H4 (cell line): ENCODE data around the gene ELANE. TPM values are rescaled to one million over a fixed set of nuclear protein-coding genes. Genes with fewer than 3 reads are reported as not detected.
"Not testable (repeated sequence)": the region's sequence is repeated elsewhere in the genome, so short reads cannot be mapped to it uniquely, and the experiment has no call there.

Experiments
- DNase-seq: peaks from one replicate; pipeline ENCODE4 v3.0.0-alpha.2; 2015; ENCODE audit warnings: low spot score
- total RNA-seq: library from RNA; depleted of rRNA; stranded (reverse); fragments of >200 nt; shearing (Covaris generic); gene quantifications from 2 replicates; pipeline ENCODE4 v1.2.3, GENCODE V29; 2014

The ELANE gene
- total RNA-seq, 1 experiment from 2014 or later = not detected

DNA sequence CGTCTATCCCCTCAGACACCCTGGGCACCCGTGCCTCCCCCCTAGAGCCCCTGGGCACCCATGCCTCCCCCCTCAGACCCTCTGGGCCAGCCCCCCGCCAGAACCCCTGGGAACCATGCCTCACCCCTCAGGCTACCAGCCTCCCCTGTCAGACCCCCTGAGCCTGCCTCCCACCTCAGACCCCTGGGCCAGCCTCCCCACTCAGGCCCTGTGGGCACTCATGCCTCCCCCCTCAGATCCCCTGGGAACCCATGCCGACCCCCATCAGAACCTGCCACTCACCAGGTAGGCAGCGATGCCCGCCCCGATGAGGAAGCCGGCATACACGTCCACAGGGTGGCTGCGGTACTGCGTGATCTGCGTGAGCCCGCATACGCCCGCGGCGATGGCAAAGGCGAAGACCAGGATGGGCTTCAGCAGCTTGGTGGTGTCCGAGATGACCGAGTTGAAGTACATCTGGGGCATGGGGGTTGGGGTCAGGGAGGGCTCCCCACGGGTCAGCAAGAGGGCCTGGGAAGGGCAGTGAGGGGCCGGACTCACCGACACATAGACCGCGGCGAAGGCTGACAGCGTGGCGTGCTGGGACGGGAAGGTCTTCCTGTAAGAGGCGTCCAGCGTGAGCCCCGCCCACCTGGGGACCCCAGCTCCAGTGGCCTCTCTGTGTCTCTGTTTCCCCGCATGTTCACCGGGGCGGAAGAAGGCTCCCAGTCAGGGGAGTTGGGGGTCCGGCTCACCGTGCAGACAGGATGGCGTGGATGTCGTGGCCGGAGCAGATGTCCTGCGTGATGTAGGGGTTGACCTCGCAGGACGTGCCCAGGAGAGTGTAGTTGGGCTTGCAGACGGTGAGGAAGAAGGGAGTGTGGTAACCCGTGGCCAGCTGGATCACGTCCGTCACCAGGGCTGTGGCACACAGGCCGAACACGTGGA lies 37.7 kb upstream of the ELANE start:
- DNase-seq = no peak

DNA sequence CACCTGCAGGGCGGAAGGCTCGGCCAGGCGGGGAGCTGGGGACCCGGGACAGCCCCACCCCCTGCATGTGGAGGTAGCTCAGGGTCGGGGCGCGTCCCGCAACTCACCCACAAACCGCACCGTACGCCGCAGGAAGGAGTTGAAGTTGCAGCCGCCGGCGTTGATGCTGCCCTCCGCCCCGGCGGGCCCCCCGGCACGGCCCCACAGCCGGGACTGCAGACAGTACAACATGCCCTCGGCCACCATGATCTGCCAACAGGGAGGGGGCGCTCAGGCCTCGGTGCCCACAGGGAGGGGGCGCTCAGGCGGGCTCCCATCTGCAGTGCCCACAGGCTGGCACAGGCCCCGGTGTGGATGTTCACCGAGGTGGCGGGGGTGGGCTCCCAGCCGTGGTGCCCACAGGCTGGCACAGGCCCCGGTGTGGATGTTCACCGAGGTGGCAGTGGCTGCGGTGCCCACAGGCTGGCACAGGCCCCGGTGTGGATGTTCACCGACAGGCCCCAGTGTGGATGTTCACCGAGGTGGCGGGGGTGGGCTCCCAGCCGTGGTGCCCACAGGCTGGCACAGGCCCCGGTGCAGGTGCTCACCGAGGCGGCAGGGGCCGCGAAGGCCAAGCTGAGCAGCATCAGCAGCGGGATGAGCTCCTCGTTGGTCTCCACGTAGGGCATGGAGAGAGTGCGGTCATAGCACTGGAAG lies 36.9 kb upstream of the ELANE start:
- DNase-seq = no peak

- DNase-seq = no peak
Measured at GRCh38 chr19:815775-816499, 36.2 kb upstream of the ELANE start.

DNA sequence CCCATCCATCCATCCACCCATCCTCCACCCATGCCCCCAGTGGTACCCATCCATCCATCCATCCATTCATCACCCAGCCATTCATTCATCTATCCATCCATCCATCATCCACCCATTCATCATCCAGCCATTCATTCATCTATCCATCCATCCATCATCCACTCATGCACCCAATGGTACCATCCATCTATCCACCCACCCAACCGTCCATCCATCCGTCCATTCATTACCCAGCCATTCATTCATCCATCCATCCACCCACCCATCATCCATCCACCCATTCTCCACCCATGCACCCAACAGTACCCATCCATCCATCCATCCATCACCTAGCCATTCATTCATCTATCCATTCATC lies 35.6 kb upstream of the ELANE start:
- no peak for DNase-seq

DNA sequence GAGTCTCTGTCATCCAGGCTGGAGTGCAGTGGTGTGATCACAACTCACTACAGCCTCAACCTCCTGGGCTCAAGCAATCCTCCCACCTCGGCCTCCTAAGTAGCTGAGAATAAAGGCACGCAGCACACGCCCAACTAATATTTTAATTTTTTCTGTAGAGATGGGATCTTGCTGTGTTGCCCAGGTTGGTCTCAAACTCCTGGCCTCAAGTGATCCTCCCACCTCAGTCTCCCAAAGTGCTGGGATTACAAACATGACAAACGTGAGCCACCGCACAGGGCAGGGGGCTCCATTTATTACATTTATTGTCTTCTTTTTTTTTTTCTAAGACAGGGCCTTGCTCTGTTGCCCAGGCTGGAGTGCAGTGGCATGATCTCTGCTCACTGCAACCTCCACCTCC lies 31.9 kb upstream of the ELANE start:
- DNase-seq = not testable (repeated sequence)

GRCh38 chr19:821231-821824 lies 30.8 kb upstream of the ELANE start:
- DNase-seq = no peak

DNA sequence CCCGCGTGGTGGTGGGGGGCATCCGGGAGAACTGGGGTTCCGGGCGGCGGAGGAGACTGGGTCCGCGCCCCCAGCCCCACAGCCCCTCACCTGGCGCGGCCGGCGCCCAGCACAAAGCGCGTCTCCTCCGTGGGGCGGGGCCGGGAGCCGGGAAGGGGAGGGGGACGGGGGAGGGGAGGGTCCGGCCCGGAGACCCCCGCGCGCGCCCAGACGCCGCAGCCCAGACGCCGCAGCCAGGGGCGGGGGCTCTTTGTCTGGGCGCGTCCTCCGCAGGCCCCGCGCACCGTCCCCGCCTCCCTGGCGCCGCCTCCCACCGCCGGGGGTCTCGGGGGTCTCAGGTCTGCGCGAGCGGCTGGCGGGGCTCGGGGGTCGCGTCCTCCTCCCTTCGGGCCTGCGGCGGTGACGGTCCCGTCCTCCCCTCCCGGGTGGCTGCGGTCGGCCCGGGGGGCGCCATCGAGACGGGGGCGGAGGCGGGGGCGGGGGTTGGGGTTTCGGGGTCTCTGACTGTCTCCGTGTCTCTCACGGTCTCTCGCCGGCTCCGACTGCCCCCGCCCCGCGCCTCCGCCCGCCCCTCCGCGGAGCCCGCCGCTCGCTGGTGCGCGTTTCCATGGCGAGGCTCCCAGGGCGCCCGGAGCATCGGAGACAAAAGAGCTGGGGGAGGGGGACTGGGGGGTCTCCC lies 30.1 kb upstream of the ELANE start, which contains the start of gene PLPPR3:
PLPPR3 (minus strand) TSS at position 131 of the 679 bp plus-strand sequence. CDS start 396 bp downstream, outside the sequence.
- no peak for DNase-seq

DNA sequence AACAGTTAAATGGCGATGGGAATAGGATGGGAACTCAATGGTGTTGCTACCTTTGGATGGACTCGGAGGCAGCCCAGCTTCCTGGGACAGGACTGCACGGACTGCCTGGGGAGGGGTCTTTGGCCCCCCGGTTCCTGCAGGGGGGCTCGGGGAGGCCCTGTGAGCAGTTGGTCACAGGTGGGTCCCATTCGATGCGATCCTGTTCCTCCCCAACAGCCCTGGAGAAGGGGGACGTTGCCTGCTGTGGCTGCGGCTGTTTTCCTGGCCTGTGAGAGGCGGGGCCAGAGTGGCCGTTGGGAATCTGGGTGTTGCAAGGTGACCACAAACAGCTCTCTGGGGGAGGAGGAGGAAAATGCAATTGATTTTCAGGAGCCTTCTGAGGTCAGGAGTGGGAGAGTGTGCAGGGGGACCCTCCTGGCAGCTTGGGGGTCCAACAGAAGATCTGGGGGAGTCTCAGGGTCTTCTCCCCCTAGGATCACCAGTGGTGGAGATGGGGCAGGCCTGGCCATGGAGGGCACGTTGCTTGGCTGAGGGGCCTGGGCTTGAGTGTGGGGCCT lies 28.5 kb upstream of the ELANE start:
- peak; percentile 43 for DNase-seq

DNA sequence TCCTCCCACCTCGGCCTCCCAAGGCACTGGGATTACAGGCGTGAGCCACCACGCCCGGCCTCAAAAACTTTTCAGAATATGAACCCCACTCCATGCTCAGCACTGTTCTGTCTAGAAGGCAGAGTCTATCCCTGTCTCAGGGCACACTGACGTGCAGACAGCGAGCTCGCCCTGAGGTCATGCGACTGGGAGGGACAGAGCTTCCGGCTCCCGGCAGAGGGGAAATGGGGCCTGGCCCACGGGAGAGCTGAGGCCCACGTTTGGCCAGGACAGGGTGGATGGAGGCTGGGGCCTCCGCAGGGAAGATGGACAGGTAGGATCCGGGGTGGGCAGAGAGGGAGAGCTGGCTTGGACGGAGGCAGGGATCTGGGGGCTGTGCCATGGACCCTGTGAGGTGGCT lies 27.2 kb upstream of the ELANE start:
- DNase-seq = no peak

- no peak for DNase-seq
Measured at GRCh38 chr19:825897-826644, 26.0 kb upstream of the ELANE start.

- DNase-seq = no peak
Measured at GRCh38 chr19:827314-827709, 24.8 kb upstream of the ELANE start.

GRCh38 chr19:827710-828321 lies 24.3 kb upstream of the ELANE start, which contains the start of gene AZU1:
Gene AZU1 (plus strand): TSS chr19:827837. CDS start chr19:827847, 10 bp downstream.
- DNase-seq = no peak

DNA sequence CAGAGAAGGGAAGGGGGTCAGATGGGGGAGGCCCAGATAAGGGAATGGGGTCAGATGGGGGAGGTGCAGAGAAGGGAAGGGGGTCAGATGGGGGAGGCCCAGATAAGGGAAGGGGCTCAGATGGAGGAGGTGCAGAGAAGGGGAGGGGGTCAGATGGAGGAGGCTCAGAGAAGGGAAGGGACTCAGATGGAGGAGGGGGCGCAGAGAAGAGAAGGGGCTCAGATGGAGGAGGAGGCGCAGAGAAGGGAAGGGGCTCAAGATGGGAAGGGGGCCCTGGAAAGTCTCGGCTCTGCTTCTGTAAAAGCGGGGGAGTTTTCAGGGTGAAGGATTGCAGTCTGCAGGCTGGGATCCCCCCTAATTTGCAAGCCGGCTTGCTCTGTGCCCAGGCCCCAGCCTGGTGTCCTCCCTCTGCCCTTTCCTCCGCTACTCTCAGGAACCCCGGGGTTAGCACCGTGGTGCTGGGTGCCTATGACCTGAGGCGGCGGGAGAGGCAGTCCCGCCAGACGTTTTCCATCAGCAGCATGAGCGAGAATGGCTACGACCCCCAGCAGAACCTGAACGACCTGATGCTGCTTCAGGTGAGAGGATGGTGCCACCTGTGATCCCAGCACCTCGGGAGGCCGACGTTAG lies 22.9 kb upstream of the ELANE start:
- DNase-seq = no peak

- no peak for DNase-seq
Measured at GRCh38 chr19:831407-832369, 20.4 kb upstream of the ELANE start.

DNA sequence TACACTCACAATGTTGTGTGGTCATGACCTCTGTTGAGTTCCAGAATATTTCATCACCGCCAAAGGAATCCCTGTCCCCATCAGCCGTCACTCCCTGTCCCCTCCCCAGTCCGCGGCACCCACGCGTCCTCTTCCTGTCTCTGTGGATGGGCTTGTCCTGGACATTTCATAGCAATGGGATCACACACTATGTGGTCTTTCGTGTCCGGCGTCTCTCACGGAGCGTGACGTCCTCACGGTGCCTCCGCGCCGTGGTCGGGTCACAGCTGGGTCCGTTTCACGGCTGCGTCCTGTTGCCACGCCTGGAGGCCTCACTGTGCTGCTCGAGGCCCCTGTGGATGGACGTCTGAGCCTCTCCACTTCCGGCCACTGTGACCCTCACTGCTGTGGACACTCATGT lies 17.9 kb upstream of the ELANE start:
- DNase-seq = no peak

- no peak for DNase-seq
Measured at GRCh38 chr19:835210-835810, 16.8 kb upstream of the ELANE start.

DNA sequence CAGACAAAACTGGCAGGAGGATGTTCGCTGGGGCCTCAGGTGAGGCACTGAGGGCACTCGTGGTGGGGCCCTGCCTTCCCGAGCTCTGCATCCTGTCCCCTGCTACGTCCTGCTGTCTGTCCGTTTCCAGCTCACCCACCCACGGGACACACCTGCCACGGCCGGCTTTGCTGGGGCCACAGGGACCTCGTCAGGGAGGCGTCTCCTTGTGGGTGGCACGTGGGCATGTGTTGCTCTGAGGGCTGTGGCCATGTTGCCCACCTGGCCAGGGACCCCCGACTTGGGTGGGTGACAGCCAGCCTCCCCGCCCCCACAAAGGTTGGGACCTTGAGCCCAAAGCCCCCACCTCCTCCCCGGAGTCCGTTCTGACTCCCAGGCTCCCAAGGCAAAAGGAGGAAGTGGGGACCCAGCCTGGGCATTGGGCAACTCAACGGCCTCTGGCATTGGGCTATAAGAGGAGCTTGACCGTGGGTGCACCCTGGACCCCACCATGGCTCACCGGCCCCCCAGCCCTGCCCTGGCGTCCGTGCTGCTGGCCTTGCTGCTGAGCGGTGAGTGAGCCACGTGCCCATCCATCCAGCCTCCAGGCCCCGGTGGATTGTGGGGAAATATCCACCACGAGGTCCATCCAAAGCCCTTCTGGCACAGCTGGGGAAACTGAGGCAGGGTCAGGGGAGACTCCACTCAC lies 11.4 kb upstream of the ELANE start, which contains the start of gene PRTN3:
PRTN3 (plus strand) TSS at position 481 of the 688 bp plus-strand sequence; CDS start at position 491, 10 bp downstream.
- DNase-seq = no peak
